ENCODE measurements around the gene KRT10.

GRCh38 chr17:40852364-40852763 is 29.9 kb upstream of the KRT10 start:
- TF ChIP-seq CTCF (conservative IDR thresholded peaks at IDR 0.05 in 1 of 2, IDR thresholded peaks at IDR 0.05 in 1 of 2; ENCODE audit: low read depth in 1 of 2, low read length in 2 of 2): no peak
- TF ChIP-seq EZH2 (IDR thresholded peaks at IDR 0.05; ENCODE audit: low read length, missing control alignments): no peak

All from fibroblast of lung (primary cell).